Breast epithelium (tissue), 4 donors: Measurements from ENCODE around the gene FZR1. TPM values are rescaled to one million over a fixed set of nuclear protein-coding genes. Genes with fewer than 3 reads are reported as not detected.

Experiments used
- DNase-seq, 2 donors: peaks; one replicate each; pipeline ENCODE4 v3.0.0-alpha.2; 2019; ENCODE audit warnings: low spot score in 2 of 2
- H3K27ac ChIP-seq, 2 donors: fragments of 200-600 bp; sonication (generic) in 1 of 2; one replicate each; pipeline ENCODE4 v1.5.1; 2016 to 2019; ENCODE audit warnings: mild to moderate bottlenecking in 1 of 2
- H3K27me3 ChIP-seq, 2 donors: fragments of 200-600 bp; sonication (generic) in 1 of 2; one replicate each; pipeline versions ENCODE4 v1.5.1 to v1.6.0; 2017 to 2019; ENCODE audit warnings: control low read depth in 1 of 2, mild to moderate bottlenecking in 1 of 2
- H3K36me3 ChIP-seq: fragments of 200-600 bp; one replicate; pipeline ENCODE4 v1.5.1; 2019
- H3K4me1 ChIP-seq, 2 donors: fragments of 200-600 bp; sonication (generic); one replicate each; pipeline ENCODE4 v1.5.1; 2016 to 2019; ENCODE audit warnings: control low read depth in 1 of 2
- H3K4me3 ChIP-seq, 3 donors: fragments of 200-600 bp; sonication (generic); 1 replicate in 2 of 3; 2 replicates in 1 of 3; pipeline ENCODE4 v1.5.1; 2016 to 2019; ENCODE audit warnings: mild to moderate bottlenecking in 3 of 3, moderate library complexity in 2 of 3
- H3K9me3 ChIP-seq, 2 donors: fragments of 200-600 bp; sonication (generic) in 1 of 2; one replicate each; pipeline ENCODE4 v1.5.1; 2016 to 2019; ENCODE audit warnings: control low read depth in 1 of 2
- CTCF ChIP-seq, 3 donors: fragments of 450-650 bp; IDR thresholded peaks; one replicate each; pipeline ENCODE4 v1.5.1; 2016 to 2017; ENCODE audit warnings: antibody characterized with exemption in 3 of 3, mild to moderate bottlenecking in 3 of 3, moderate library complexity in 3 of 3
- POLR2A ChIP-seq: fragments of 450-650 bp; IDR thresholded peaks from one replicate; pipeline ENCODE4 v1.6.1; 2016; ENCODE audit warnings: antibody characterized with exemption, mild to moderate bottlenecking, moderate library complexity
- POLR2AphosphoS5 ChIP-seq, 3 donors: sonication (generic); formaldehyde crosslinking; IDR thresholded peaks; one replicate each; pipeline ENCODE4 v1.6.1; 2017; ENCODE audit warnings: antibody characterized with exemption in 3 of 3
- intact Hi-C: fragments of 100-400 bp; cut with DNase I; formaldehyde crosslinking; loops from one replicate; pipeline ENCODE4 v1.15.1; 2023; ENCODE audit warnings: low total_unique reads
- total RNA-seq, 3 donors: library from RNA; depleted of rRNA; stranded (reverse); fragments of >200 nt; gene quantifications; one replicate each; pipeline ENCODE4 v1.1.0, GENCODE V29; 2016

Gene FZR1
- total RNA-seq, 3 donors from 2014 or later, result 15.8 to 28.7 (median 26.5) TPM

- Histone ChIP-seq H3K9me3 (no peaks in the 10 kb centered on the region), H3K36me3 (no peaks in the 10 kb centered on the region), H3K4me3 (no peak overlapping the region), H3K27me3 (no peaks in the 10 kb centered on the region), H3K4me1 (no peaks in the 10 kb centered on the region), H3K27ac (no peak overlapping the region)
- intact Hi-C loops, result no loop called here
- no peak for DNase-seq
- no peak for TF ChIP-seq CTCF (IDR thresholded peaks at IDR 0.05)
- no peak for TF ChIP-seq POLR2A
- no peak for TF ChIP-seq POLR2AphosphoS5 (IDR thresholded peaks at IDR 0.05)
These were observed 13.2 kb upstream of the FZR1 start for GRCh38 chr19:3492919-3493318.

- intact Hi-C loops, result no loop called here
- no peaks in the 10 kb centered on the region for H3K9me3 ChIP-seq
- no peak for TF ChIP-seq POLR2AphosphoS5 (IDR thresholded peaks at IDR 0.05)
- TF ChIP-seq CTCF (IDR thresholded peaks at IDR 0.05), result no peak
- TF ChIP-seq POLR2A, result no peak
- H3K27me3 ChIP-seq, result no peaks in the 10 kb centered on the region
- H3K4me1 ChIP-seq, result no peaks in the 10 kb centered on the region
- H3K4me3 ChIP-seq, result no peak overlapping the region
- no peak for DNase-seq
- H3K36me3 ChIP-seq, result no peaks in the 10 kb centered on the region
- no peak overlapping the region for H3K27ac ChIP-seq
These were observed 12.5 kb upstream of the FZR1 start for GRCh38 chr19:3493651-3494050.

- TF ChIP-seq CTCF (IDR thresholded peaks at IDR 0.05) (no peak), POLR2A (no peak), POLR2AphosphoS5 (IDR thresholded peaks at IDR 0.05) (no peak)
- intact Hi-C loops, result no loop called here
- H3K36me3 ChIP-seq, result no peaks in the 10 kb centered on the region
These were observed 12.1 kb upstream of the FZR1 start for GRCh38 chr19:3494051-3494450.

GRCh38 chr19:3494559-3494958, 11.6 kb upstream of the FZR1 start:
- no peak overlapping the region for H3K4me3 ChIP-seq
- H3K9me3 ChIP-seq, result no peaks in the 10 kb centered on the region
- DNase-seq, result peak in 1 of 2 donors; percentile 66
- peaks cover 2 to 4% of the 10 kb centered on the region in 2 donors for H3K4me1 ChIP-seq
- TF ChIP-seq POLR2A, result no peak
- no peak for TF ChIP-seq CTCF (IDR thresholded peaks at IDR 0.05)
- TF ChIP-seq POLR2AphosphoS5 (IDR thresholded peaks at IDR 0.05), result no peak
- no peaks in the 10 kb centered on the region for H3K36me3 ChIP-seq
- H3K27me3 ChIP-seq, result no peaks in the 10 kb centered on the region
- peak overlapping the region in 1 of 2 donors; percentile 25 for H3K27ac ChIP-seq
- intact Hi-C loops, result no loop called here

More at GRCh38 chr19:3494051-3494450, 12.1 kb upstream of the FZR1 start:
- H3K27ac ChIP-seq, result peak overlapping the region in 1 of 2 donors; percentile 13
- H3K4me1 ChIP-seq, result no peaks in the 10 kb centered on the region
- H3K27me3 ChIP-seq, result no peaks in the 10 kb centered on the region
- H3K9me3 ChIP-seq, result no peaks in the 10 kb centered on the region
- DNase-seq, result no peak
- H3K4me3 ChIP-seq, result no peak overlapping the region

- H3K9me3 ChIP-seq, result no peaks in the 10 kb centered on the region
These were observed 9.5 kb upstream of the FZR1 start for GRCh38 chr19:3496392-3497273.

More at GRCh38 chr19:3496392-3497273, 9.5 kb upstream of the FZR1 start:
- H3K36me3 ChIP-seq, result no peaks in the 10 kb centered on the region
- intact Hi-C loops, result no loop called here
- H3K27me3 ChIP-seq, result no peaks in the 10 kb centered on the region
- no peak overlapping the region for H3K27ac ChIP-seq
- no peak overlapping the region for H3K4me3 ChIP-seq
- TF ChIP-seq CTCF (IDR thresholded peaks at IDR 0.05) (no peak), POLR2A (no peak), POLR2AphosphoS5 (IDR thresholded peaks at IDR 0.05) (no peak)
- DNase-seq, result no peak
- peaks cover 5 to 6% of the 10 kb centered on the region in 2 donors for H3K4me1 ChIP-seq
